Measurements from ENCODE around the gene AKR7A2.

Gene AKR7A2

DNA sequence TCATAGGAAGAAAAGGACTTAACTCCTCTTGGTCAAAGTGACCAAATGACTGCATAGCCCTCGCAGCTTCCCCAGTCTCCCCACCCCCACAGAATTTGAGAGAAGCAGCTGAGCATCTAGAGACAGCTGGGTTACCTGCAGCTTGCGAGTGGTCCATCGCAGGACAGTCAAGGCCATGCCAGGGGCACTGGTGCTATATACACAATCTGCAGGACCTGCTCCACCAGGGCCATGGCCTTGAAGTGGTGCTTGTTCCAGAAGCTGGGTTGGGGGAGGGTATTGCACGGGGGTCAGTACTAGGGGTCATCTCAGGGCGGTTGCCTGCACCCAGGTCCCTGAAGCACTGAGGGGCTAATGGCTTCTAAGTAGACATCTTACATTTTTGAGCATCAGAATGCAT lies 49.9 kb downstream of the AKR7A2 start:
- TF ChIP-seq, protein P1, sequence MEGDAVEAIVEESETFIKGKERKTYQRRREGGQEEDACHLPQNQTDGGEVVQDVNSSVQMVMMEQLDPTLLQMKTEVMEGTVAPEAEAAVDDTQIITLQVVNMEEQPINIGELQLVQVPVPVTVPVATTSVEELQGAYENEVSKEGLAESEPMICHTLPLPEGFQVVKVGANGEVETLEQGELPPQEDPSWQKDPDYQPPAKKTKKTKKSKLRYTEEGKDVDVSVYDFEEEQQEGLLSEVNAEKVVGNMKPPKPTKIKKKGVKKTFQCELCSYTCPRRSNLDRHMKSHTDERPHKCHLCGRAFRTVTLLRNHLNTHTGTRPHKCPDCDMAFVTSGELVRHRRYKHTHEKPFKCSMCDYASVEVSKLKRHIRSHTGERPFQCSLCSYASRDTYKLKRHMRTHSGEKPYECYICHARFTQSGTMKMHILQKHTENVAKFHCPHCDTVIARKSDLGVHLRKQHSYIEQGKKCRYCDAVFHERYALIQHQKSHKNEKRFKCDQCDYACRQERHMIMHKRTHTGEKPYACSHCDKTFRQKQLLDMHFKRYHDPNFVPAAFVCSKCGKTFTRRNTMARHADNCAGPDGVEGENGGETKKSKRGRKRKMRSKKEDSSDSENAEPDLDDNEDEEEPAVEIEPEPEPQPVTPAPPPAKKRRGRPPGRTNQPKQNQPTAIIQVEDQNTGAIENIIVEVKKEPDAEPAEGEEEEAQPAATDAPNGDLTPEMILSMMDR (IDR thresholded peaks at IDR 0.05; ENCODE audit: insufficient read depth, low read length, poor library complexity, severe bottlenecking) = no peak
- TF ChIP-seq EZH2phosphoT487 (conservative IDR thresholded peaks at IDR 0.05; ENCODE audit: low read length) = no peak
- H3K9me3 ChIP-seq (ENCODE audit: insufficient read depth, low read length) = no peaks in the 10 kb centered on the region
- H3K4me3 ChIP-seq (ENCODE audit: insufficient read depth, low read length, poor library complexity, severe bottlenecking) = no peak overlapping the region
- no peak overlapping the region for H3K27ac ChIP-seq (ENCODE audit: low read depth, low read length)
- H2AFZ ChIP-seq (ENCODE audit: low read depth, low read length, severe bottlenecking) = no peak overlapping the region
- no peaks in the 10 kb centered on the region for H3K36me3 ChIP-seq (ENCODE audit: low read length)
- H3F3A ChIP-seq (ENCODE audit: insufficient read depth) = no peaks in the 10 kb centered on the region
- H3K79me2 ChIP-seq (ENCODE audit: insufficient read depth, low read length) = no peaks in the 10 kb centered on the region
- no peak overlapping the region for H3K4me2 ChIP-seq (ENCODE audit: low read depth, low read length, poor library complexity, severe bottlenecking)
- no peaks in the 10 kb centered on the region for H3K9me2 ChIP-seq (replicated peaks; ENCODE audit: insufficient read depth, low read length)
- no peaks in the 10 kb centered on the region for H3K27me3 ChIP-seq (ENCODE audit: low read length)
- no peak overlapping the region for H3K9ac ChIP-seq (ENCODE audit: low read length)
- H4K20me1 ChIP-seq (ENCODE audit: low read depth, low read length) = no peaks in the 10 kb centered on the region

DNA sequence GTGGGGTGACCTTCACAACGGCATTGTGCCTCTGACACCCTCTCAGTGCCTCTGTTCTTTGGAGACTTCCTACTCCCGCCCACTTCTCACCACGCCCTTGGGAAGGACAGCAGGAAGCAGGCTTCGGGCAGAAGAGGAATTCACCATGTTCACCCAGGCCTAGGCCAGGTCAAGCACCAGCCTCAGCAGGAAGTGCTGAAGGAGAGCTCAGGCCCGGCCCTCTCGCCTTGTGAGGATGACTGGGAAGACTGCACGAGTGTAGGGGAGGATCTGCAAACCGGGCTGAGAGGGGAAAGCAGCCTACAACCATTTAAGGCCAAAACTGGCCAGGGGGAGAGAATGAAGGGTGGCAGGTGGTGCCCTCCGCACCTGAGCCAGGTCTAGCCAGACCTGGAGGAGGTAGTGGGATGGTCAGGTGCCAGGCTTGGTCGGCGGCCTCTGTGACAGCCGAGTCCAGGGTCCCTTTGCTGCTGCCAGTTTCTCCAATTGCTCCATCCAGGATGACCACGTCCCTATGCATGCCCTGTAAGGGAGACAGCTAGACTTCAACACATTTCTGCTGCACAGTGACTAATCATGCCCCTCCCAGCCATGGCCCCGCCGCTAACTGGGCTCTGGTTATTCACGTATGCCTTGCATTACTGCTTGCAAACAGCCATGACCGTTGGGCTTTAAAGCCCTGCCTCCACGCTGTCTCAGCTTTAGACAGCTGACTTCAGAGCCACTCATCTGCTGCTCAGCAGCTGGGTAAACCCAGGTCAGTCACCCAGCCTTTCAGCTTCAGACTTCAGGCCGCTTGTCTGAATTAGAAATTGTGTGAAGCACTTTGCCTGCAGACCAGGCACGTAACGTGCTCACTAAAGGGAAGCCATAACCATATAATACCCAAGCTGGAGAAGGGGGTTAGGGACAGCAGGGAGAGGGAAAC lies 51.5 kb downstream of the AKR7A2 start:
- Histone ChIP-seq H4K20me1 (ENCODE audit: low read depth, low read length) (no peaks in the 10 kb centered on the region), H3K4me2 (ENCODE audit: low read depth, low read length, poor library complexity, severe bottlenecking) (no peak overlapping the region), H3K79me2 (ENCODE audit: insufficient read depth, low read length) (peaks cover 4% of the 10 kb centered on the region), H3K27ac (ENCODE audit: low read depth, low read length) (no peak overlapping the region), H3K36me3 (ENCODE audit: low read length) (no peaks in the 10 kb centered on the region), H3K4me3 (ENCODE audit: insufficient read depth, low read length, poor library complexity, severe bottlenecking) (no peak overlapping the region), H3K9me3 (ENCODE audit: insufficient read depth, low read length) (no peaks in the 10 kb centered on the region), H3F3A (ENCODE audit: insufficient read depth) (no peaks in the 10 kb centered on the region), H3K9me2 (replicated peaks; ENCODE audit: insufficient read depth, low read length) (no peaks in the 10 kb centered on the region), H3K27me3 (ENCODE audit: low read length) (no peaks in the 10 kb centered on the region), H3K9ac (ENCODE audit: low read length) (no peak overlapping the region), H2AFZ (ENCODE audit: low read depth, low read length, severe bottlenecking) (no peak overlapping the region)
- TF ChIP-seq, protein P1 (IDR thresholded peaks at IDR 0.05; ENCODE audit: insufficient read depth, low read length, poor library complexity, severe bottlenecking) = no peak
- TF ChIP-seq EZH2phosphoT487 (conservative IDR thresholded peaks at IDR 0.05; ENCODE audit: low read length) = no peak

DNA sequence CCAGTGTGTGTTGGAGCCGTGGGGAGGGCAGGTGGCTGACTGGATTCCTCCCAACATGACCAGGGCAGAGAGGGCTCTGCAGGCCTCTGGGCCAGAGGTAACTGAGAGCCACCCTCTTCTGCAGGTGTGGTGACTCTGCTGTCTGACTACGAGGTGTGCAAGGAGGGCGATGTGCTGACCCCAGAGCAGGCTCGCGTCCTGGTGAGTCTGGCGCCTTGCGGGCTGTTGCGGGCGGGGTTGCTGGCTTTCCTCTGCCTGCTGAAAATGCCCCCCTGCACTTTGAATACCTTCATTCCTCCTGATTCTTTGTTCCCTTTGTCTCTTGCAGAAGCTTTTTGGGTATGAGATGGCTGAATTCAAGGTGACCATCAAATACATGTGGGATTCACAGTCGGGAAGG lies 53.6 kb downstream of the AKR7A2 start:
- no peaks in the 10 kb centered on the region for H3K27me3 ChIP-seq (ENCODE audit: low read length)
- H3K27ac ChIP-seq (ENCODE audit: low read depth, low read length) = no peak overlapping the region
- no peaks in the 10 kb centered on the region for H3K9me3 ChIP-seq (ENCODE audit: insufficient read depth, low read length)
- no peaks in the 10 kb centered on the region for H3F3A ChIP-seq (ENCODE audit: insufficient read depth)
- H3K4me2 ChIP-seq (ENCODE audit: low read depth, low read length, poor library complexity, severe bottlenecking) = no peak overlapping the region
- H3K36me3 ChIP-seq (ENCODE audit: low read length) = no peaks in the 10 kb centered on the region
- H3K9me2 ChIP-seq (replicated peaks; ENCODE audit: insufficient read depth, low read length) = no peaks in the 10 kb centered on the region
- peaks cover 25% of the 10 kb centered on the region for H3K79me2 ChIP-seq (ENCODE audit: insufficient read depth, low read length)
- no peak overlapping the region for H3K9ac ChIP-seq (ENCODE audit: low read length)
- no peaks in the 10 kb centered on the region; the same call in 1 of the 2 replicates for H4K20me1 ChIP-seq (ENCODE audit: low read depth, low read length)
- H2AFZ ChIP-seq (ENCODE audit: low read depth, low read length, severe bottlenecking) = no peak overlapping the region
- no peak overlapping the region for H3K4me3 ChIP-seq (ENCODE audit: insufficient read depth, low read length, poor library complexity, severe bottlenecking)
- TF ChIP-seq EZH2phosphoT487 (conservative IDR thresholded peaks at IDR 0.05; ENCODE audit: low read length) = no peak
- TF ChIP-seq, protein P1 (IDR thresholded peaks at IDR 0.05; ENCODE audit: insufficient read depth, low read length, poor library complexity, severe bottlenecking) = no peak
